HG02623 (cell line): ENCODE data around the gene LRMDA.

ENCODE experiments used
- ATAC-seq: cut with Tn5 transposase; IDR thresholded peaks from one replicate; pipeline ENCODE4 v1.9.1; 2021; ENCODE audit warnings: moderate library complexity; ENCODE audit not compliant: unreplicated experiment

The LRMDA gene

DNA sequence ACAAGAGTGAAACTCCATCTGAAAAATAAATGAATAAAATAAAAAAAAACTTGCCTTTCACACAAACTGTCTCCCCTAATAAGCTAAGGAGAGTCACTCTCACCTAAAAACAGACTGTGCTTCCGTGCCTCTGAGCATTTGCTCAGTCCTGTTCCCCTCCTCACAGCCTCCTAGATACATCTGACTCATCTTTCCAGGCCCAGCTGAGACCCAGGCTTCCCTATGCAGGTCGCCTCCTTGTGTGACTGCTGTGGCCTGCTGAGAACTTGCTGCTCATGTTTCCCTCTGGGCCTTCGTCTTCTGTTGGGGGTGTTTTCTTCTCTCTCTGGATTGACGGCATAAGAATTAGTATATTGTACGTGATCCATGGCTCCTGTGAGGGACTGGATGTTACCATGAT lies 777.7 kb downstream of the LRMDA start:
- ATAC-seq, result no peak

DNA sequence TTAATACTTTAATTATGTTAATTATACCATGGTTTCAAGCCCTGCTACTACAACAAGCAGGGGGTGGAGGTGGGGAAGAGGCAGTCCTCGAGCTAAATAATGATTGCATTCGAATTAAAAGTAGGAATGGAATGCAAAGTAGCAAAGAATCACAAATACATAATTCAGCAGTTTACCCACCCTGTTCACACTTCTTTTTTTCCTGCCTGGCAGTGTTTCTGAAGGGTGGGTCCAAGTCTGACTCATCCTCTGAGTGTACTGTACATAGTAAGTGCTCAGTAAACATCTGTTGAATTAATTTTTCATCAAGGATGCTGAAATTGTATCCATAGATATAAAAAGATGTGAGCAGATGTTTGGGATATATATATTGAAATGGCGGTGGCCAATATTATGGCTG lies 778.8 kb downstream of the LRMDA start:
- no peak for ATAC-seq

DNA sequence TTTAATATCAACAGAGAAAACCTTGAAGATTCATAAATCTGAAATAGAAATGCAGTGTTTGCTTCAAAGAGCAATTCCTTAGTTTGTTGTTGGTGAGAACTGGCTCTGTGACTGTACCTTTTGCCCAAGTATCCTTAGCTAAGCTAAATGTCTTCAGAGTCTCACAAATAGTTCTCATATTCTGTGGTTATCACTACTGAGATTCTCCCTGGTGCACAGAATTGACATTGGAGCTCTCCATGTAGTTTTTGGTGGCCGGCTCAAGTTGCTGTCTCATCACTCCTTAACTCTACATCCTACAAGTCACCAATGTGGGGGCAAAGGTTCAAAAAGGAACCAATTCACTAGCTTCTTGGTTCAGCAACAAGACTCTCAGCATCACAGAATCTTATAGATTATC lies 780.3 kb downstream of the LRMDA start:
- no peak for ATAC-seq

DNA sequence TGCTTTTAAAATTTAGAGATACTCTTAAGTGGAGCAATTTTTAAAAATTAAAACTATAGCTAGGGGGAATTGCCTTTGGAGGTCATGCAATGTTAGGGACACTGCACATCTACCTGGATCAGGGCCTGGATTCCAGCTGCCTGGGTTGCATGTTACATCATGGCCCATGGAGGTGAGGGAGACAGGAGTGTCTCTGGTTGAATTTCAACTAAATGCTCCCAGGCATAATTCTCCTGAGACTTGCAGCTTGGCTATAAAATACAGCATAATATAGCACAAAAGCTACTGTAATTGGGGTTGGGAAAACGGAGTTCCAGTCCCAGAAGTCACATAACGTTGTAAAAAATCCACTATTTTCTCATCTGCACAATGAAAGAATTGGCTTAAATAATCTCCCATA lies 782.5 kb downstream of the LRMDA start:
- no peak for ATAC-seq

GRCh38 chr10:76218035-76218434 lies 786.6 kb downstream of the LRMDA start:
- no peak for ATAC-seq

DNA sequence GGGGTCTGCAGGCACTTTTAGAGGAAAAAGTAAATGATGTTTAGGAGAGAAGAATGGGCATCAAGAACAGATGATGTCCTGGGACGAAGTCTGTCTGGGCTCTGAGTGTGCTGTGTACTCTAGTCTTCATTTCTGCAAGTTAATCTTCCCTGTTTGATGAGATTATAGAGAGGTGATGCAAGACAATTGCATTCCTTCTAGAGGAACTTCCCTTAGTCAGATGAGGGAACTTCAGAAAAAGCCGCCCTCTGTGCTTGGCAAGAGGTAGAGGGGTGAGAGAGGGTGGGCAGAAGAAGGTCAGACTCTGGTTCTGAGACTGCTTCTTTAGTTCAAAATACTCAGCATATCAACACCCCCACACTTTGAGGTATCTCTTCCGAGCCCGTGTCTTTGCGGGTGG lies 797.9 kb downstream of the LRMDA start:
- no peak for ATAC-seq

DNA sequence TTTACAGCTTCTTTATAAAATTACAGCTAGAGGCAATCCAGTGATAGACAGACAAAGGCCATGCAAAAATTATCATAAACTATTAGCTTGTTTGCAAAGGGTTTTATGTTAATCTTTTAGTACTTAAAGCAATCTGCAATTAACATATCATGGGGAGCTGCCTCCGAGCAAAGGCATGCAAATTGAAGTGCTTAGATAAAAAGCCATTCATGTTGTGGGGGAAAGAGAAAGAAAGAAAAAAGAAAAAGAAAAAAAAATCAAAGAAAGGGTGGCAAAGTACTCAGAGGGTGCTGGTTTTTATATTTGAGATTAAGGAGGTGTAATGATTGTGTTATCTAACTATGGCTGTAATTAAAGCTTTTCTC lies 799.5 kb downstream of the LRMDA start:
- ATAC-seq, result no peak

- no peak for ATAC-seq
Observed at GRCh38 chr10:76231286-76231934, 800.0 kb downstream of the LRMDA start.

GRCh38 chr10:76234499-76235226 lies 803.2 kb downstream of the LRMDA start:
- ATAC-seq, result no peak

DNA sequence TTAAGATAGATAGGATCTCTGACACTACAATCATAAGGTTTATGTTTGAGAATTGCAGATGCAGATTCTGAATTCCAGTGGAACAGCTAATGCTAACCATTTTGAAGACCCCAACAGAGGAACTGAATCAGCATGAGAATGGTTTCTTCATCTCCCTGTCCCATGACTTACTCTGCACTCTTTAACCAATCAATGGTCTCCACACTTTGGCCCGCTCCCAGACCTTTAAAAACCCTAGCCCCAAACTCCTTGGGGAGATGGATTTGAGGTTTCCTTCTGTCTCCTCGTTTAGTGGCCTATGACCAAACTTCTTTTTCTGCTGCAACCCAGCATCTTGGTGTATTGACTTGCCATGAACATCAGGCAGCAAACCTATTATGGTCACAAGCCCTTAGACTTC lies 804.9 kb downstream of the LRMDA start:
- ATAC-seq, result no peak

GRCh38 chr10:76242956-76243355 lies 811.5 kb downstream of the LRMDA start:
- ATAC-seq, result no peak

DNA sequence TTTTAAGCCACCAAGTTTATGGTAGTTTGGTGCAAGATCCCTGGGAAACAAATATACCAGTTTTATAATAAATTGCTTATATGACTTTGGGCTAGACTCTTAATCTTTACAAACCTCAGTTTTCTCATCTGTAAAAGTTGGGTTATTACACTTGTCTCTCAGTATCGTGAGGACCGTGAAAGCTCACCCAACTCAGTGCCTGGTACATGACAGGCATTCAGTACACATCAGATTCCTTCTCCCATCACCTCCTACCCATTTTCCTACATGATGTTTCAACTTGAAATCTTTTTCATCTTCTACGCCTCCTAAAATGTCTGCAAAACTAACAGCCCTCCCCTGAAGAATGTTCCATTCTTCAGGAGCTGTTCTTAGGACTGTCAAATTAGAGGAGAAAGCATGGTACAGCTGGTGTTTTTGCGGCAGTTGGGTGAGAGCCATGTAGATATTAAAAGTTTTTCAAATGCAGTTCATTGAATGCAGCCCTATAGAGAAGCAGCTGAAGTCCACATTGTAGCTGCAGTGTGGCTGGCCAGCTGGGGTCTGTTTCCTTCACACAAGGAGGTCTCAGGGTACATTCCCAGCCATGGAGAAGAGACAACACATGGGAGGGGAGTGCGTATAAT lies 812.8 kb downstream of the LRMDA start:
- no peak for ATAC-seq

DNA sequence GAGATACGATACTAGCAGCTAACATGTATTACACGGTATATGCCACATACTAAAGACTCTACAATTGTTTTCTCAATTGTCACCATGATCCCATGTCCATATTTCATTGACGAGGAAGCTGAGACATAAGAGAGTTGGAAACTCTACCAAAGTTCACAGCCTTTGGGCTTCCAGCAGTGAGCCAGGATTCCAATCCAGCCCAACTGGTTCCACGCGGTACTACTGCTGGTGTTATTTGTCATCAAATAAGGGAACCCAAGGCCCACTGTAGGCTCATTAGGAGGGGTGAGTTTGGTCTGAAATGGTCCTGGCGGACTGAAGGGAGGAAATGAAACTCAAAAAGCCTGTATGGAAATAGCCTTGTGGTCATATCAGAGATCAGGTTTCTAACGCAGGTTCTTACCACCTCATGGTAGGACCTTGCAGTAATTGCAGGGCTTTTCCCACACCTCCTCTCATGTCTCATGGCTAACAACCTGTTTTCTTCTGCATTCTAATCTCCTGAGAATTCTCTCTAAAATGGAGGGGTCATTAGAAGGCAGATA lies 814.6 kb downstream of the LRMDA start:
- no peak for ATAC-seq

DNA sequence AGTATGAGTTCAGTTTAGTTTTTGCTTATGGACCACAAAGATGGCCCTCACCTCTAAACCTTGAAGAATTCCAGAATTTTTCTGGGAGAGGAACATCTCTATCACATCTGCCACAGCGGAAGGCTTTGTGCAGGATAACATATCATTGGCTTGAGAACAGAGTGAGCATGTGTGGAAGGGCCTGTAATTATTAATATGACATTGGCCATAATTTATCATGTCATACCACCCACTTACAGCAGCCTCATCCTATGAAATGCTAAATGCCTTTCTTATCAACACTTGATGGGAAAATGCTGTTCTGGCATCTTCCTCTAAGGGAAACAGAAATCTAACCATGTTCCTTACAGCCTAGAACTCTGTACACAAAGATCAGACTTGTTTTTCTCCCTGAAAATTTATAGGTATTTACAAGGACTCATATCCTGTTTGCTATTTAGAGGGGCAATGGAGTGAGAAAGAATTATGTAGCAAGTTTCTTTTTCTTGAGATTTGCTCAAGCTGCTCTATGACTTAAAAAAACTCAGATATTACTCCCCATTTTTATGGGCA lies 817.3 kb downstream of the LRMDA start:
- ATAC-seq, result no peak

- ATAC-seq, result no peak
Observed at GRCh38 chr10:76251841-76252671, 820.6 kb downstream of the LRMDA start.

GRCh38 chr10:76252733-76253132 lies 821.3 kb downstream of the LRMDA start:
- ATAC-seq, result no peak

DNA sequence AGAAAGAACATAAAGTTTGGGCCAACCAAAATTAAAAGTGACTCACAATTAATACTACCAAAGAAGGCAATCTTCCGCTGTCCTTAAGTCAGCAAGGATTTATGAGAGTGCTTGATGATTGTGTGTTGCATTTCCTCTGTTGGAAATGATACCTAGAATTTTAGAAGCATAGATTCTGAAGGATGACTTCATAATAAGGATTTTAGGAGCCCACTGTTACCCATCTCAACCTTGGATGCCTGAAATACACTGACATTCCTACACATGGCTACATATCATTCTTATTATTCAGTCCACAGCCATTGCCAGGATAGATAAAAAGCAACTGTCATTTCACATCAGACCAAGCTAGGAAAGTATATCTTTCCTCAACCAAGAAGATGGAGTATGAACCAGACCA lies 823.8 kb downstream of the LRMDA start:
- no peak for ATAC-seq

- ATAC-seq, result no peak
Observed at GRCh38 chr10:76257816-76258215, 826.4 kb downstream of the LRMDA start.

DNA sequence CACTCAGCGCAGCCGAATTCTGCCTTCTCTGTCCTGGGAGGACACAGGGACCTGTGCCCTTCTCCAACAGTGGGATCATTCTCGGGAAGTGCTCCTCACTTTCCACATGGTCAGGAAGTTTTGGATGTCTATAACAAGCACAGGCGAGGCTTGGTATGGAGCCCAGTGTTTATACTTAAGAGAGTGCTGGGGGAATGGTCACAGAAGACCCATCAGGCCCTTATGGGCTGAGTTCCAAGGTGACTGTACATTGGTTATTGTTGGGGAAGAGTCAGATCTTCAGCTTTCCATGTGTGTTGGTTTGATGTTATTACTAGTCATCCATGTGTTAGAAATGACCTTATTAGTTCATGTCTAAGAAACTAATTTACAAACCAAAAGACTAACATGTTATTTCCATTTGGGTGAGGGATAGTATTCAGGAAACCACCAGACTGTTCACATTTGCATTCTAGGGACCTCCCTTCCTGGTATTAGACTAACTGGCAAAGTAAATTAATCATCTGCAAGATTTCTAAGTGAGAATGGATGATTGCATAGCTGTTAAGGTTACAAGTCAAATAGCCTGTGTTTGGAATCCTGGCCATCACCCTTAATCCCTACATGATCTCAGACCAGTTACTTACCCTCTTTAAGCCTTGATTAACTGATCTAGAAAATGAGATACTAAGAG lies 834.2 kb downstream of the LRMDA start:
- no peak for ATAC-seq

DNA sequence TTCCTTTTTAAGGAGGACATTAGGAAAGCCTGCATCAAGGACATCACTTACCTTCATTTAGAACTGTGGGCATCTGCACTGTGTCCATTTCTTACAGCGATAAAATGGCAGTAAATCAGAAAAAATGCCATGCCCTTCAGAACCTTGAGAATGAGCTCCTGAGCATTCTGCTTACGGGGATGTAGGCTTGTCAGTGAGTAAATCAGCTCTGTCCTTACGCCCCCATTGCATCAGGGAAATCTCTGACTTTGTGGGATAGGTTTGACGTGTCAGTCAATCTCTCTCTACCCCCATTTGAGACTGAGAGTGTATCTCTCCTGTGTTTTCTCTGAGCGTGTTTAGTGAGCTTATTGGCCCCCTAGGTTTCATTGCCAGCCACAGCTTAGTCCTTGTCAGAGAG lies 837.1 kb downstream of the LRMDA start:
- no peak for ATAC-seq
